ENCODE data around the gene CFAP119.

The CFAP119 gene

DNA sequence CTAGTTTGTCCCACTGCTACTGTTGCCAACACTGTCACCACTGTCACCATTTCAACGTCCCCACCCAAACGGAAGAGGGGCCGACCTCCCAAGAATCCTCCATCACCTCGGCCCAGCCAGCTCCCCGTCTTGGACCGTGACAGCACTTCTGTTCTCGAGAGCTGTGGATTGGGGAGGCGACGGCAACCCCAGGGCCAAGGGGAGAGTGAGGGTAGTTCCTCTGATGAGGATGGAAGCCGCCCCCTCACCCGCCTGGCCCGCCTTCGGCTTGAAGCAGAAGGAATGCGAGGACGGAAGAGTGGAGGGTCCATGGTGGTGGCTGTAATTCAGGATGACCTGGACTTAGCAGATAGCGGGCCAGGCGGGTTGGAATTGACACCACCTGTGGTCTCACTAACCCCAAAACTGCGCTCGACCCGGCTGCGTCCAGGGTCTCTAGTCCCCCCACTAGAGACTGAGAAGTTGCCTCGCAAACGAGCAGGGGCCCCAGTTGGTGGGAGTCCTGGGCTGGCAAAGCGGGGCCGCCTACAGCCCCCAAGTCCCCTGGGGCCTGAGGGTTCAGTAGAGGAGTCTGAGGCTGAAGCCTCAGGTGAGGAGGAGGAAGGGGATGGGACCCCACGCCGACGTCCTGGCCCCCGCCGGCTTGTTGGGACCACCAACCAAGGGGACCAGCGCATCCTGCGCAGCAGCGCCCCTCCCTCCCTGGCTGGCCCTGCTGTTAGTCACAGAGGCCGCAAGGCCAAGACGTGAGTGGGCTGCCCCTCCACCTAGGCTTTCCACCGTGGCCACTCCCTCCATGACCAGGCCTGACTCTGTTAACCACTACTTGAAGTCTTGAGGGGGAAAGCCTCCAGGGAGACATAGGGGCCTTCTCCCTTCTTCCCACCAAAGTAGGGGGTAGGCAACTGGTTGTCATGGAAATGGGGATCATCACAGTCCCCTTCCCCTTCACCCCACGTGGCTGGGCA is 22.6 kb downstream of the CFAP119 start:
- no peak for DNase-seq

DNA sequence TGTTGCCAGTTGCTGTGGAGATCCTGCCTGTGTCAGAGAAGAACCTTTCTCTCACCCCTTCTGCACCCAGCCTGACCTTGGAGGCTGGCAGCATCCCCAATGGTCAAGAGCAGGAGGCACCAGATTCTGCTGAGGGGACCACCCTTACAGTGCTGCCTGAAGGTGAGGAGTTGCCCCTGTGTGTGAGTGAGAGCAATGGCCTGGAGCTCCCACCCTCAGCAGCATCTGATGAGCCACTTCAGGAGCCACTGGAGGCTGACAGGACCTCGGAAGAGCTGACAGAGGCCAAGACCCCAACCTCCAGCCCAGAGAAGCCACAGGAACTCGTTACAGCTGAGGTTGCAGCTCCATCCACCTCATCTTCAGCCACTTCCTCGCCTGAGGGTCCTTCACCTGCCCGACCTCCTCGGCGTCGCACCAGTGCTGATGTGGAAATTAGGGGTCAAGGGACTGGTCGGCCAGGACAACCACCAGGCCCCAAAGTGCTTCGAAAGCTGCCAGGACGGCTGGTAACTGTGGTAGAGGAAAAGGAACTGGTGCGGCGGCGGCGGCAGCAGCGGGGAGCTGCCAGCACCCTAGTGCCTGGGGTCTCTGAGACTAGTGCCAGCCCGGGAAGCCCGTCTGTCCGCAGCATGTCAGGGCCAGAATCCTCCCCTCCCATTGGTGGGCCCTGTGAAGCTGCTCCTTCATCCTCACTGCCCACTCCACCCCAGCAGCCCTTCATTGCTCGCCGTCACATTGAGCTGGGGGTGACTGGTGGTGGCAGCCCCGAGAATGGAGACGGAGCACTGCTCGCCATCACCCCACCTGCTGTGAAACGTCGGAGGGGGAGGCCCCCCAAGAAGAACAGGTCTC is 23.8 kb downstream of the CFAP119 start:
- no peak for DNase-seq

DNA sequence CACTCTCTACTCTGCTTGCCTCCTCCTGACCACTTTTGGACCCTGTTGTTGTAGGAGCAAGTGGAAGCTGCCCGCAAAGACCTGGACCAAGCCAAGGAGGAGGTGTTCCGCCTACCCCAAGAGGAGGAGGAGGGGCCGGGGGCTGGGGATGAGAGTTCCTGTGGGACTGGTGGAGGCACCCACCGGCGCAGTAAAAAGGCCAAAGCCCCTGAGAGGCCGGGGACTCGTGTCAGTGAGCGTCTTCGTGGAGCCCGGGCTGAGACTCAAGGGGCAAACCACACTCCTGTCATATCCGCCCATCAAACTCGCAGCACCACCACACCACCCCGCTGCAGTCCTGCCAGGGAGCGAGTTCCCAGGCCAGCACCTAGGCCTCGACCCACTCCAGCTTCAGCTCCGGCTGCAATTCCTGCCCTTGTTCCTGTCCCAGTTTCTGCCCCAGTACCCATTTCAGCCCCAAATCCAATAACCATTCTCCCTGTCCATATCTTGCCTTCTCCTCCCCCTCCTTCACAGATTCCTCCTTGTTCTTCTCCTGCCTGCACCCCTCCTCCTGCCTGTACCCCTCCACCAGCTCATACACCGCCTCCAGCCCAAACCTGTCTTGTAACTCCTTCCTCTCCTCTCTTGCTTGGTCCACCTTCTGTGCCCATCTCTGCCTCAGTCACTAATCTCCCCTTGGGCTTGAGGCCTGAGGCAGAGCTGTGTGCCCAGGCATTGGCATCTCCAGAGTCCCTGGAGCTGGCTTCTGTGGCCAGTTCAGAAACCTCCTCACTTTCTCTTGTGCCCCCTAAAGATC is 24.7 kb downstream of the CFAP119 start:
- DNase-seq, result no peak

DNA sequence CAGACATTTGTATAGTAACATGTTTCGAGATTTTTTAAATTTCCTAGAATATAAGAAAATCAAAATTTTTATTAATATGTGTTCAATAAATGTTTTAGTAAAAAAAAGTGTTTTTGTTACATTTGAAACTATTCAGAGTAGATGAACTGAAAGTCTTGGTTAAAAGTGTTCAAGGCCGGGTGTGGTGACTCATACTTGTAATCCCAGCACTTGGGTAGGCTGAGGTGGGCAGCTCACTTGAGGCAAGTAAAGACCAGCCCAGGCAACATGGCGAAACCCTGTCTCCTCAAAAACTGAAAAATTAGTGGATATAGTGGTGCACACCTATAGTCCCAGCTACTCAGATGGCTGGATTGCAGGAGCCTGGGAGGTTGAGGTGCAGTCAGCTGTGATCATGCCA is 30.5 kb downstream of the CFAP119 start:
- no peak for DNase-seq

DNA sequence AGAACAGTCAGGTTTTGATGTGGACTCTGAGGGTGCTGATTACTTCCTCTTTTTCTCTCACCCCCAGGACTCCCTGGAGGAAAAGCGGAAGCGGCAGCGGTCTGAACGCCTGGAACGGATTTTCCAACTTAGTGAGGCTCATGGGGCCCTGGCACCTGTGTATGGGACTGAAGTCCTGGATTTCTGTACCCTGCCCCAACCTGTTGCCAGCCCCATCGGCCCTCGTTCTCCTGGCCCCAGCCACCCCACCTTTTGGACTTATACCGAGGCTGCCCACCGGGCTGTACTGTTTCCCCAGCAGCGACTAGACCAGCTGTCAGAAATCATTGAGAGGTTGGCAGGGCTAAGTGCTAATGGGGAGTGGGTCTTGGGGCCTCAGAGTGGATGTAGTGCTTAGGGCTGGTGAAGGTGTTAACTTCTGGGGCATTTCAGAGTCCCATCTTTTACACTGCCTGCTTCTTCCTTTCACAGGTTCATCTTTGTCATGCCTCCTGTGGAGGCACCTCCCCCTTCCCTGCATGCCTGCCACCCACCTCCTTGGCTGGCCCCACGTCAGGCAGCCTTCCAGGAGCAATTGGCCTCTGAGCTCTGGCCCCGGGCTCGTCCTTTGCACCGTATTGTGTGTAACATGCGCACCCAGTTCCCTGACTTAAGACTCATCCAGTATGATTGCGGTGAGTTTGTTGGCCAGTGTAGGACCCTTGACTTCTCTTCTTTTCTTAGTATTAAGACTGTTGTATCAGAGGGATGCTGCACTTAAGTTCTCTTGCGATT is 32.8 kb downstream of the CFAP119 start:
- DNase-seq, result no peak

DNA sequence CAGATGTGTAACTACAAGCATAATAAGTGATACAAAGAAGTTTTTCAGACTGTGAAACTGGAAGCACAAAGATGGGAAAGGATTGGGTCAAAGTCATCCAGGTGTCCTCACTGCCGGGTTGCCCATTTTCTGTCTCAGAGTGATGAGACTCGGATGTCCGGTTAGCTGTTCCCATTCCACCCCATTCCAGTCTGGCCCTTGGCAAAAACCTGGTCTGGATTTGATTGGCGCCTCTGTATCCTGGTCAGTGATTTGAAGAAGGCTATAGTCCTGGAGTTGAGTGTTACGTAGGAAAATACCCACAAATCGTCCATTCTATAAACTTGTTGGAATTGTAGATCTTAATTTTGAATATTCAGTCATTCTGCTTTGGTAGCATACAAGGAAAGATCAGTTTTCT is 33.5 kb downstream of the CFAP119 start:
- no peak for DNase-seq

DNA sequence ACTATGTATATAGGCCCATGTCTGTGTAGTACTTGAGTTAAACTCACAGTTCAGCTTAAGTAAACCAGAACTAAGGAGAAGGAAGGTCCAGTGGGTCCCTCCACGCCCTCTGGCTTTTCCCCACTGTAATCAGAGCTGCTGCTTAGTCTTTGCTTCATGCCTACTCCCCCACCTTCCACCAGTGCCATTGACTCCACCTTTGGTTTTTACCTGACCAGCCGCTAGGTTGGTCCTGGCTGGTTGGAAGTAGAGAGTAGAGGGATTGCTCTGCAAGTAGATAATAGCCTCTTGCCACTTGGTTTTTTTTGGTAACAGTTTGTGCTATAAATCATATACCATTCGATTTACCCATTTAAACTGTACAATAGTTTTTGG is 36.5 kb downstream of the CFAP119 start:
- DNase-seq, result no peak

DNA sequence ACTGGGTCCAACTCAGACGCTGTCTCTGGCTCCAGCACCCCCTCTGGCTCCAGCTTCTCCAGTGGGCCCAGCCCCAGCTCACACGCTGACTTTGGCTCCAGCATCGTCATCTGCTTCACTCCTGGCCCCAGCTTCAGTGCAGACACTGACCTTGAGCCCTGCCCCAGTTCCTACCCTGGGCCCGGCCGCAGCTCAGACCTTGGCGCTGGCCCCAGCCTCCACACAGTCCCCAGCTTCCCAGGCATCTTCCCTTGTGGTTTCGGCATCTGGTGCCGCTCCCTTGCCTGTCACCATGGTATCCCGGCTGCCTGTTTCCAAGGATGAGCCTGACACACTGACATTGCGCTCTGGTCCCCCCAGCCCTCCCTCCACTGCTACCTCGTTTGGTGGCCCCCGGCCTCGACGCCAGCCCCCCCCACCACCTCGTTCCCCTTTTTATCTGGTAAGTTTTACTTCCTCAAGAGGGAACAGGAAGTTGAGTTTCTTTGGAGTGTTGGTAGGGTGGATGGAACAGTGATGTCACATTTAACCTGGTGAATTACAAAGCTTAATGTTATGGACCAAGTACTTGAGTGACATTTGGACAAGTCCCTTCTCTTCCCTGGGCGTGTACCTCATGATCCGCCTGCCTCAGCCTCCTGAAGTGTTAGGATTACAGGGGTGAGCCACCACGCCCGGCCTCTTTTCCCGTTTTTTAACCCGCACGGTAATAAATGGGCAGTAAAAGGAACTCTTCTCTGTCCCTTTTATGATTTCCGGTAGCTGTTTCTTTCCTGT is 37.0 kb downstream of the CFAP119 start:
- no peak for DNase-seq

DNA sequence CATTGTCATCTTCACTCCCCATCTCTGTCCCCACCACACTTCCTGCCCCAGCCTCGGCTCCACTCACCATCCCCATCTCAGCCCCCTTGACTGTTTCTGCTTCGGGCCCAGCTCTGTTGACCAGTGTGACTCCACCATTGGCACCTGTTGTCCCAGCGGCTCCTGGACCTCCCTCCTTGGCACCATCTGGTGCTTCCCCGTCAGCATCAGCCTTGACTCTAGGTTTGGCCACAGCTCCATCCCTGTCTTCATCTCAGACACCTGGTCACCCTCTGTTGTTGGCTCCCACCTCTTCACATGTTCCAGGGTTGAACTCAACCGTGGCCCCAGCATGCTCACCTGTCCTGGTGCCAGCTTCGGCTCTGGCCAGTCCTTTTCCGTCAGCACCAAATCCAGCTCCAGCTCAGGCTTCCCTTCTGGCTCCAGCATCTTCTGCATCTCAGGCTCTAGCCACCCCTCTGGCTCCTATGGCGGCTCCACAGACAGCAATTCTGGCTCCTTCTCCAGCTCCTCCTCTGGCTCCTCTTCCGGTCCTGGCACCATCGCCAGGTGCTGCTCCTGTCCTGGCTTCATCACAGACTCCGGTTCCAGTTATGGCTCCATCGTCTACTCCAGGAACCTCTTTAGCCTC is 38.0 kb downstream of the CFAP119 start:
- DNase-seq, result no peak

DNA sequence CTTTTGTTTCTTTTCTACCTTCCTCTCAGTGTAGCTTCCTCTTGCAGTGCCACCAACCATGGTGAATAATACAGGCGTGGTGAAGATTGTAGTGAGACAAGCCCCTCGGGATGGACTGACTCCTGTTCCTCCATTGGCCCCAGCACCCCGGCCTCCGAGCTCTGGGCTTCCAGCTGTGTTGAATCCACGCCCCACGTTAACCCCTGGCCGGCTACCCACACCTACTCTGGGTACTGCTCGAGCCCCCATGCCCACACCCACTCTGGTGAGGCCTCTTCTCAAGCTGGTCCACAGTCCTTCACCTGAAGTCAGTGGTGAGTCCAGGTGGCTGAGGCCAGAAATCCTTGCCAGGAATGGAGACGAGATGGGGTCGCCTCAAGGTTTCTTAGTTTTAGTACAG is 38.9 kb downstream of the CFAP119 start:
- DNase-seq, result no peak

DNA sequence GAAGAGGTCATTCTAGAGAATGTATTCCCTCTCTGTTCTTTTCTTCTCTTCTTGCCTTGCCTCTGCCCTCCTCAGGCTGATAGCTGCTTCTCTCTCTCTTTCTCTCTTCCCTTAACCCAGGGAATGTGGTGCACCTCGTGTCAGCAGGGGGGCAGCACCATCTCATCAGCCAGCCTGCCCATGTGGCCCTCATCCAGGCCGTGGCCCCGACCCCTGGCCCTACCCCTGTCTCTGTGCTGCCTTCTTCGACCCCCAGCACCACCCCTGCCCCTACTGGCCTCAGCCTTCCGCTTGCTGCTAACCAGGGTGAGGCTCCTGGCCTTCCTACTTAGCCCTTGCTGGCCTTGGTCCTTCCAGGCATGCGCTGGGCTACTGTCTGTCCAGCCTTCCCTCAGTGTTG is 39.4 kb downstream of the CFAP119 start:
- no peak for DNase-seq

DNA sequence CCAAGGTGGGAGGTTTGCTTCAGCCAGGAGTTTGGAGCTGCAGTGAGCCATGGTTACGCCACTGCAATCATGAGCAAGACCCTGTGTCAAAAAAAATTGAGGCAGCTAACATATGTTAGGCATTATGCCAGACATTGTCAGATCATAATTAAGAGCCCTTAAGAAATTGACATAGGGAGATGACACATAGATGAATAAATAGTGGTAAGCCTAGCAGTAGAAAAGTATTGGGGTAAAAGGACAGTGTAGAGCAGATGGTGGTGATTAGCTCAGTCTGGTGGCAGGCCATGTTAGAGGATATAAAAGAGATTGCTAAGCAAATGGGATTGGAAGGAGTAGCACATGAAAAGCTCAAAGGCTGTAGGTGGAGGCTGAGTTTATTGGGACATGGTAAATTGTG is 40.3 kb downstream of the CFAP119 start:
- DNase-seq, result no peak

DNA sequence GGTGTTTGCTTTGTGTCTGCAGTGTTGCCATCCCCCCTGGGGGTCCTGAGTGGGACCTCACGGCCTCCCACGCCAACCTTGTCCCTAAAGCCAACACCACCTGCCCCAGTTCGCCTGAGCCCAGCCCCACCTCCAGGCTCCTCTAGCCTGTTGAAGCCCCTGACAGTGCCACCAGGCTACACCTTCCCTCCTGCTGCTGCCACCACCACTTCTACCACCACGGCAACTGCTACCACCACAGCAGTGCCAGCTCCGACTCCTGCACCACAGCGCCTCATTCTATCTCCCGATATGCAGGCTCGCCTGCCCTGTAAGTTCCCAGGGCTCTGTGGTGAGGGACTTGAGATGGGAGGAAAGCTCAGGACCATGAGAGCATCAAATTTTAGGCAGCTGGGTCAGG is 40.7 kb downstream of the CFAP119 start:
- DNase-seq, result no peak

DNA sequence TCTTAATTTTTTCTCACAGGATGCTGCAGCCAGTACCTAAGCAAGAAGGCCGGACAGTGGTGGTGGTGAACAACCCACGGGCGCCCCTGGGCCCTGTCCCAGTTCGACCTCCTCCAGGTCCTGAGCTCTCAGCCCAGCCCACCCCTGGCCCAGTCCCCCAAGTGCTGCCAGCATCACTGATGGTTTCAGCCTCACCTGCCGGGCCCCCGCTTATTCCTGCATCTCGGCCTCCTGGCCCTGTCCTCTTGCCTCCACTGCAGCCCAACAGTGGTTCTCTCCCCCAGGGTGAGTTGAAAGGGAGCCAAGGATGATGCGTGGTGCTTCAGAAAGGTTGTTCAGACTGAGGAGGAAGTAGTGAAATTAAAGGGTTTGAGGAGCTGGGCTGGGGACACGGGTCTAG is 41.2 kb downstream of the CFAP119 start:
- DNase-seq, result no peak

DNA sequence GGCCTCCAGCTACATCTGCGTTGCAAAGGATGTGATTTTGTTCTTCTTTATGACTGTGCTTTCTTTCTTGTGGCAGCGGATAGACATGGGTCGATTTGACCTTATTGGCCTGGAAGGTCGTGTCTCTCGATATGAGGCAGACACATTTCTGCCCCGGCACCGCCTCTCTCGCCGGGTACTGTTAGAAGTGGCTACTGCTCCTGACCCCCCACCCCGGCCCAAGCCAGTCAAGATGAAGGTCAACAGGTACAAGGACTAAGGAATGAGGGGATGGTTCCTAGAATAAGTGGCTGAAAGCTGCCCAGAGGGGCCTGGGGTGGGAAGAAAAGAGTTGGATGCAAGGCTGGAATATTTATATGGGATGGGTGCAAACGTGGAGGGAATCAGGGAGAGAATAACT is 41.8 kb downstream of the CFAP119 start:
- DNase-seq, result no peak

DNA sequence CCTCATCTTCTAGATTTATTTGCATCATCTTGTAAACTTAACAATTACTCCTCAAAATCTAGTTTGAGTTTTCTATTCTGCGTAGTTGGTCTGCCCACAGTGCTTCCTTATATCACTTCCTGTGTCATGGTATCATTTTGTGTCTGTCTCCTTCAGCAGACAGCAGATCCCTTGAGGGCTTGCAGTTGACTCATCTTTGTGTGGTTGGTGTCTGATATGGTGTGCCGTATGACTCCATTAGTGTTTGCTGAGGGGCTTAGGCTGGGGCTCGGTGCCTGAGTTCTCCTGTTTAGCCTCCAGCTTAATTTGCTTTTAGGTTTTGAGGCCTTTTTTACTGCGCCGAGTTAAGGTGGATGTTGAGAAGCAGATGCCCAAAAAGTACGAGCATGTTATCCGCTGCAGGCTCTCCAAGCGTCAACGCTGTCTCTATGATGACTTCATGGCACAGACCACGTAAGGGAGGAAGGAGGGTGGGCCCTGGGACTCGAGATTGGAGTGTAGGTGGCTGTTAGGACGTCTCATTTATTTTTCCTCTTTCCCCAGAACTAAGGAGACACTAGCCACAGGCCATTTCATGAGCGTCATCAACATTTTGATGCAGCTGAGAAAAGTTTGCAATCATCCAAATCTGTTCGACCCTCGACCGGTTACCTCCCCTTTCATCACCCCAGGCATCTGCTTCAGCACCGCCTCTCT is 46.0 kb downstream of the CFAP119 start:
- DNase-seq, result no peak

DNA sequence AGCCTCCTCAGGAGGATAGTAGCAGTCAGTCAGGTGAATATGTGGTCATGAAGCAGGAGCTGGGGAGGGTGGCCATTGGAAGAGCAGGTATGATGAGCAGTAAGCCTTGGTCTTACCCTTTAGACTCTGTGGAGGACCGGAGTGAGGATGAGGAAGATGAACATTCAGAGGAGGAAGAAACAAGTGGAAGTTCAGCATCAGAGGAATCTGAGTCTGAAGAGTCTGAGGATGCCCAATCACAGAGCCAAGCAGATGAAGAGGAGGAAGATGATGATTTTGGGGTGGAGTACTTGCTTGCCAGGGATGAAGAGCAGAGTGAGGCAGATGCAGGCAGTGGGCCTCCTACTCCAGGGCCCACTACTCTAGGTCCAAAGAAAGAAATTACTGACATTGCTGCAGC is 50.1 kb downstream of the CFAP119 start:
- DNase-seq, result no peak

DNA sequence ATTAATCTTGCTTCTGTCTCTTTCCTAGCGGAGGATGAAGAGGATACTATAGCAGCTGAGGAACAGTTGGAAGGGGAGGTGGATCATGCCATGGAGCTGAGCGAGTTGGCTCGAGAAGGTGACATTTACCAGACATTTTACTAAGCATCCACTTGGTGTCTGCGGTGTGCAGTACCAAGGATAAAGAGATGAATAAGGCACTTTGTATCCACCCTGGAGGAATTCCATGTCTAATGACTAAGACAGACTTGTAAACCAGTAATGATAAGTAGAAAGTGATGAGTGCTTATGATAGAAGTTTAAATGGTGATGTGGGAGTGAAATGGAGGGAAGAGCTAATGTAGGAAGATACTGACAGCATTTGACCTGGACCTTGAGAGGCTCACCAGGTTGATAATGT is 50.9 kb downstream of the CFAP119 start:
- DNase-seq, result no peak

Measured in DMS79 (cell line).